Activated CD8-positive, alpha-beta memory T cell treated with anti-CD3 and anti-CD28 coated beads for 24 hours (primary cell): ENCODE measurements around the gene MYL11.

Experiments used
- DNase-seq: peaks from one replicate; pipeline ENCODE4 v3.0.0-alpha.2; 2020

The MYL11 gene

GRCh38 chr16:30397056-30397455 lies 22.5 kb downstream of the MYL11 start:
- DNase-seq: no peak

- no peak for DNase-seq
Measured at GRCh38 chr16:30397776-30398660, 23.4 kb downstream of the MYL11 start.

- DNase-seq: no peak
Measured at GRCh38 chr16:30398661-30399434, 24.2 kb downstream of the MYL11 start.

GRCh38 chr16:30399435-30400186 lies 25.0 kb downstream of the MYL11 start:
- DNase-seq: no peak

- no peak for DNase-seq
Measured at GRCh38 chr16:30401768-30402425, 27.3 kb downstream of the MYL11 start.

GRCh38 chr16:30406795-30407101 lies 32.1 kb downstream of the MYL11 start:
- no peak for DNase-seq

- peak; percentile 98 for DNase-seq
Measured at GRCh38 chr16:30407102-30407803, 32.7 kb downstream of the MYL11 start, which contains the start of gene ZNF771. TSS of gene ZNF771 (plus strand) at chr16:30407606. CDS start at chr16:30408054, 448 bp downstream.

GRCh38 chr16:30407804-30408534 lies 33.4 kb downstream of the MYL11 start:
- no peak for DNase-seq

- DNase-seq: peak; percentile 98
Measured at GRCh38 chr16:30409125-30410060, 34.8 kb downstream of the MYL11 start.

- DNase-seq: no peak
Measured at GRCh38 chr16:30413112-30413806, 38.7 kb downstream of the MYL11 start.

GRCh38 chr16:30414159-30414558 lies 39.6 kb downstream of the MYL11 start:
- DNase-seq: no peak

GRCh38 chr16:30416047-30416603 lies 41.5 kb downstream of the MYL11 start:
- no peak for DNase-seq

- DNase-seq: no peak
Measured at GRCh38 chr16:30416624-30417528, 42.3 kb downstream of the MYL11 start.

- peak; percentile 92 for DNase-seq
Measured at GRCh38 chr16:30417529-30418349, 43.1 kb downstream of the MYL11 start.

- no peak for DNase-seq
Measured at GRCh38 chr16:30418350-30419181, 44.0 kb downstream of the MYL11 start.

GRCh38 chr16:30421010-30421409 lies 46.4 kb downstream of the MYL11 start:
- DNase-seq: no peak
